K562 (cell line): ENCODE measurements around the gene LENG9. TPM values are rescaled to one million over a fixed set of nuclear protein-coding genes. Genes with fewer than 3 reads are reported as not detected.
A peak's percentile ranks its signal among the peaks of the same experiment; 100 is the strongest.

Experiments
- ATAC-seq: fragments of 200-7000 bp; cut with Tn5 transposase; 3 replicates; pipeline ENCODE4 v1.9.1; 2020; ENCODE audit warnings: moderate library complexity
- BruUV-seq: library from RNA; stranded (reverse); fragments of 400-500 nt; replicated peaks from 2 replicates; lab custom pipeline; 2021; lab: Mats Ljungman, UMichigan
- CTCF ChIA-PET: fragments of 300-600 bp; formaldehyde crosslinking; extraction: SDS; loops from one replicate; lab custom pipeline; 2021; ENCODE audit warnings: low intra/inter-chr PET ratio; lab: Yijun Ruan, JAX
- POLR2A ChIA-PET: fragments of 300-600, 350-650 bp; sonication (Branson Sonifier 250); formaldehyde crosslinking; extraction: SDS; loops from one replicate; lab custom pipeline; 2021; ENCODE audit warnings: antibody characterized with exemption, inconsistent platforms; lab: Yijun Ruan, JAX
- DNase-seq, 4 experiments: peaks; one replicate each; pipeline versions ENCODE4 v3.0.0 to v3.0.0-alpha.2; 2011 to 2018; ENCODE audit warnings: low spot score in 3 of 4, mixed read lengths in 3 of 4; ENCODE audit errors: extremely low read depth in 1 of 4
- FAIRE-seq: peaks from 2 replicates; lab custom pipeline; 2011; peaks lifted over from hg19 to GRCh38; lab: Jason Lieb, UNC
- H2AFZ ChIP-seq: 2 replicates; pipeline ENCODE4 v1.6.0; 2011; ENCODE audit warnings: low read depth, low read length, control low read depth, inconsistent platforms
- H3K27ac ChIP-seq: fragments of 200-600 bp; 3 replicates; pipeline ENCODE4 v1.8.0; 2011; ENCODE audit warnings: low read depth, mild to moderate bottlenecking, control low read depth, inconsistent platforms, low read length, moderate library complexity, mixed read lengths; ENCODE audit errors: extremely low read depth
- H3K27me3 ChIP-seq, 2 experiments: fragments of 300-600 bp in 1 of 2; 2 replicates in 1 of 2; 3 replicates in 1 of 2; pipeline versions ENCODE4 v1.6.0 to v1.8.0; 2011; ENCODE audit warnings: inconsistent platforms in 2 of 2, low read length in 2 of 2, mild to moderate bottlenecking in 1 of 2, mixed read lengths in 1 of 2, moderate library complexity in 1 of 2; ENCODE audit not compliant: control insufficient read depth in 2 of 2, insufficient read depth in 2 of 2
- H3K36me3 ChIP-seq: fragments of 300-600 bp; 3 replicates; pipeline ENCODE4 v1.8.0; 2011; ENCODE audit warnings: mild to moderate bottlenecking, low read length, inconsistent platforms; ENCODE audit not compliant: control insufficient read depth, insufficient read depth
- H3K4me1 ChIP-seq, 2 experiments: fragments of 200-600 bp in 1 of 2; replicated peaks in 1 of 2; 2 replicates in 1 of 2; 3 replicates in 1 of 2; pipeline versions ENCODE4 v1.5.1 to v1.8.0; 2011; ENCODE audit warnings: inconsistent platforms in 2 of 2, low read length in 2 of 2, mild to moderate bottlenecking in 1 of 2, mixed read lengths in 1 of 2, moderate library complexity in 1 of 2; ENCODE audit not compliant: control insufficient read depth in 2 of 2, insufficient read depth in 2 of 2
- H3K4me2 ChIP-seq: 2 replicates; pipeline ENCODE4 v1.6.1; 2011; ENCODE audit warnings: low read length, control low read depth, inconsistent platforms, mixed read lengths; ENCODE audit not compliant: insufficient read depth
- H3K4me3 ChIP-seq: fragments of 200-600 bp; sonication (generic), shearing (Covaris generic); 2 replicates; pipeline ENCODE4 v1.5.1; 2016; ENCODE audit warnings: control low read depth, inconsistent platforms
- H3K79me2 ChIP-seq: fragments of 200-600 bp; 3 replicates; pipeline ENCODE4 v1.8.0; 2011; ENCODE audit warnings: low read length, inconsistent platforms; ENCODE audit not compliant: control insufficient read depth, insufficient read depth
- H3K9ac ChIP-seq, 2 experiments: 2 replicates each; pipeline versions ENCODE4 v1.6.0 to v1.6.1; 2011; ENCODE audit warnings: low read depth in 2 of 2, low read length in 2 of 2, control low read depth in 1 of 2, inconsistent platforms in 1 of 2, mild to moderate bottlenecking in 1 of 2, mixed read lengths in 1 of 2; ENCODE audit not compliant: insufficient read depth in 1 of 2
- H3K9me1 ChIP-seq: one replicate; pipeline ENCODE4 v1.6.0; 2011; ENCODE audit warnings: inconsistent platforms, mild to moderate bottlenecking, low read length, moderate library complexity; ENCODE audit not compliant: control insufficient read depth, insufficient read depth
- H3K9me3 ChIP-seq: replicated peaks from 2 replicates; pipeline ENCODE4 v1.5.1; 2011; ENCODE audit warnings: low read depth, low read length, inconsistent platforms; ENCODE audit not compliant: control insufficient read depth, insufficient read depth
- H4K20me1 ChIP-seq: replicated peaks from 2 replicates; pipeline ENCODE4 v1.6.1; 2011; ENCODE audit warnings: low read length, inconsistent platforms, mixed read lengths; ENCODE audit not compliant: control insufficient read depth, insufficient read depth
- DDX20 ChIP-seq: fragments of 450-650 bp; IDR thresholded peaks from 2 replicates; pipeline ENCODE4 v1.6.1; 2016; ENCODE audit warnings: missing genetic modification characterization, low read depth, mild to moderate bottlenecking, missing compliant biosample characterization, moderate library complexity
- POLR2G ChIP-seq: fragments of 200-400 bp; formaldehyde crosslinking; IDR thresholded peaks from 2 replicates; pipeline ENCODE4 v1.6.1; 2017; ENCODE audit warnings: low read depth, mild to moderate bottlenecking, antibody characterized with exemption, low read length, moderate library complexity
- RBFOX2 ChIP-seq: fragments of 200-400 bp; formaldehyde crosslinking; IDR thresholded peaks from 2 replicates; pipeline ENCODE4 v1.6.1; 2017; ENCODE audit warnings: low read depth, mild to moderate bottlenecking, low read length, moderate library complexity
- WGBS: fragments of 100-300 bp; shearing (Covaris generic); methylation state at CpG from one replicate; pipeline ENCODE4 v1.1.6; 2016; ENCODE audit warnings: low coverage, mixed read lengths; ENCODE audit not compliant: insufficient coverage; ENCODE audit errors: missing lambda C conversion rate; 5-methylcytosine and 5-hydroxymethylcytosine counted together
- in situ Hi-C: fragments of 300-500 bp; cut with MboI; formaldehyde crosslinking; loops from 4 replicates; pipeline ENCODE4 v1.15.0; 2018; ENCODE audit warnings: inconsistent platforms, mixed read lengths
- intact Hi-C: fragments of 100-400 bp; cut with micrococcal nuclease; formaldehyde crosslinking; loops from 2 replicates; pipeline ENCODE4 v1.14.2; 2022
- polyA plus RNA-seq, 8 experiments: library from polyadenylated mRNA; depleted of rRNA in 4 of 8; stranded (reverse) in 5 of 8; unstranded in 3 of 8; fragments of >200 nt; fragmentation: Nextera tagmentation in 2 of 8; fragmentation: Illumina TruSeq in 1 of 8; extraction: Ambion mirVana in 2 of 8; extraction: Trizol in 1 of 8; gene quantifications; 2 replicates each; pipeline versions ENCODE4 v1.2.1 to v1.2.3, GENCODE V29; 2011 to 2014; ENCODE audit warnings: inconsistent platforms in 1 of 8, missing spikeins in 1 of 8
- total RNA-seq, 7 experiments: library from RNA; depleted of rRNA in 6 of 7; stranded (reverse); fragments of >200 nt in 6 of 7; fragmentation: Illumina TruSeq in 2 of 7; extraction: Trizol in 2 of 7; gene quantifications; 2 replicates each; pipeline versions ENCODE4 v1.2.1 to v1.2.3, GENCODE V29; 2011 to 2021; ENCODE audit warnings: low replicate concordance in 1 of 7
- TF ChIP-seq, protein P1 (sequence below): sonication (generic); formaldehyde crosslinking; IDR thresholded peaks from 2 replicates; pipeline ENCODE4 v1.8.0; 2022; ENCODE audit warnings: mild to moderate bottlenecking, missing genetic modification reagents

Gene LENG9
- total and polyA plus RNA-seq, 9 of the 15 experiments (the other 6 are each of a cell fraction or from before 2014, with no cell fraction given): 0.06 to 0.64 (median 0.33) TPM; not detected in 1

DNA sequence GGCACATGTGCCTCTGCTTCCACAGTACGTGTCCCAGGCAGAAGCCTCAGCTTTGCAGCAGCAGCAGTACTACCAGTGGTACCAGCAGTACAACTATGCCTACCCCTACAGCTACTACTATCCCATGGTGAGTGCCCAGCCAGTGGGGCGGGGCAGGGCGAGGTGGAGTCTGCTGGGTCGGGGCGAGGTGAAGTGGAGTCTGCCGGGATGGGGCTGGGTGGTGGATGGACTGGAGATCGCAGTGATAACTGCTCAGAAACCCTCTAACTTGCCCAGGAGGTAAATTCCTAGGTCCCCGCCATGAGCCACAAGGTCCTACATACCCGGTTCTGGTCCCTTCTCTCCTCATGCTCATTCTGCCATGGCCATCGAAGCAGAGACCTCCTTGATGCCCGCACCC is 11.0 kb downstream of the LENG9 start:
- Histone ChIP-seq H3K4me2 (no peak overlapping the region), H3K79me2 (peaks cover 67% of the 10 kb centered on the region), H3K27me3 (no peaks in the 10 kb centered on the region), H3K36me3 (peaks cover 73% of the 10 kb centered on the region), H3K9ac (peak overlapping the region in 1 of 2 experiments; percentile 33; a peak in 1 of 4 replicates), H4K20me1 (peaks cover 28% of the 10 kb centered on the region), H3K4me1 (peaks cover 11 to 38% of the 10 kb centered on the region in 2 experiments; a peak in 4 of 5 replicates), H3K4me3 (no peak overlapping the region), H2AFZ (no peak overlapping the region), H3K27ac (no peak overlapping the region), H3K9me3 (no peaks in the 10 kb centered on the region), H3K9me1 (peaks cover 12% of the 10 kb centered on the region)
- WGBS: 95% methylated on average over 9 of the region's 11 CpGs
- ChIA-PET CTCF (no interaction called here), POLR2A (interaction anchor here (3.4 kb wide), 1 partner anchor 10 kb away, joined by 34 read pairs; the partner anchor contains the start of gene LENG9)
- ATAC-seq (no peak), FAIRE-seq (no peak), DNase-seq (no peak)
- in situ Hi-C loops: no loop called here
- intact Hi-C loops: no loop called here
- BruUV-seq: no TSS peak
- TF ChIP-seq POLR2G: 0 out of 2 replicates have a peak, but pooled peaks have one; percentile 14
- no peak for TF ChIP-seq DDX20 (tag)

DNA sequence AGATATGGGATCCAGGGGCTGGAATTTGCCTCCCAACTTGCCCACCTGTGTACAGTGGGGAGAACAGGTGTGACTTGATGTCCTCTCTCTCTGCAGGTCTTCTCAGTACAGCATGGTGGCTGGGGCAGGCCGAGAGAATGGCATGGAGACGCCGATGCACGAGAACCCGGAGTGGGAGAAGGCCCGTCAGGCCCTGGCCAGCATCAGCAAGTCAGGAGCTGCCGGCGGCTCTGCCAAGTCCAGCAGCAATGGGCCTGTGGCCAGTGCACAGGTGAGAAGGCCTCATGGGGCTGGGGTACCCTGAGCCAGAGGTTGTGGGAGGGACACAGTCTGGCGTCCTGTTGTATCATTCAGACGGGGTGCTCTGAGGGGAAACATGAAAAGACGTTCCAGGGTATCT is 11.6 kb downstream of the LENG9 start:
- FAIRE-seq: no peak
- CTCF ChIA-PET: no interaction called here
- intact Hi-C loops: no loop called here
- peaks cover 73% of the 10 kb centered on the region for H3K79me2 ChIP-seq
- peaks cover 28% of the 10 kb centered on the region for H4K20me1 ChIP-seq
- no peak overlapping the region for H3K27ac ChIP-seq
- H3K4me2 ChIP-seq: no peak overlapping the region
- H3K9ac ChIP-seq: no peak overlapping the region; a peak in 1 of 4 replicates
- H3K4me1 ChIP-seq: peaks cover 15 to 38% of the 10 kb centered on the region in 2 experiments; a peak in 4 of 5 replicates
- TF ChIP-seq POLR2G (0 out of 2 replicates have a peak, but pooled peaks have one; percentile 22), RBFOX2 (peak; percentile 43)
- TF ChIP-seq, protein P1, sequence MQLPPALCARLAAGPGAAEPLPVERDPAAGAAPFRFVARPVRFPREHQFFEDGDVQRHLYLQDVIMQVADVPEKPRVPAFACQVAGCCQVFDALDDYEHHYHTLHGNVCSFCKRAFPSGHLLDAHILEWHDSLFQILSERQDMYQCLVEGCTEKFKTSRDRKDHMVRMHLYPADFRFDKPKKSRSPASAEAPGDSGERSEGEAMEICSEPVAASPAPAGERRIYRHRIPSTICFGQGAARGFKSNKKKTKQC (CRISPR knock-in tag): no peak
- ATAC-seq: no peak
- H3K4me3 ChIP-seq: no peak overlapping the region
- 94% methylated on average over 11 of the region's 11 CpGs for WGBS
- peaks cover 12% of the 10 kb centered on the region for H3K9me1 ChIP-seq
- BruUV-seq: no TSS peak
- in situ Hi-C loops: no loop called here
- H3K9me3 ChIP-seq: no peaks in the 10 kb centered on the region
- H3K27me3 ChIP-seq: no peaks in the 10 kb centered on the region
- POLR2A ChIA-PET: no interaction called here
- peaks cover 70% of the 10 kb centered on the region for H3K36me3 ChIP-seq
- DNase-seq: no peak
- no peak overlapping the region for H2AFZ ChIP-seq
